HepG2 (cell line): Measurements from ENCODE around the gene SNX2. TPM values are rescaled to one million over a fixed set of nuclear protein-coding genes. Genes with fewer than 3 reads are reported as not detected.

Experiments
- ATAC-seq: fragments of 200-7000 bp; cut with Tn5 transposase; 3 replicates; pipeline ENCODE4 v1.9.1; 2020; ENCODE audit warnings: mild to moderate bottlenecking, moderate library complexity
- BruUV-seq: library from RNA; stranded (reverse); fragments of 400-500 nt; replicated peaks from 2 replicates; lab custom pipeline; 2021; lab: Mats Ljungman, UMichigan
- CTCF ChIA-PET: fragments of 300-600 bp; formaldehyde crosslinking; extraction: SDS; loops from one replicate; lab custom pipeline; 2021; ENCODE audit warnings: low total read pairs, inconsistent platforms, low intra/inter-chr PET ratio; lab: Yijun Ruan, JAX
- POLR2A ChIA-PET: fragments of 350-600 bp; sonication (Branson Sonifier 250); formaldehyde crosslinking; loops from one replicate; lab custom pipeline; 2020; ENCODE audit warnings: antibody characterized with exemption, inconsistent platforms; lab: Yijun Ruan, JAX
- DNase-seq: peaks from one replicate; pipeline ENCODE4 v3.0.0-alpha.2; 2015; ENCODE audit warnings: low spot score
- FAIRE-seq: peaks from 3 replicates; lab custom pipeline; 2011; peaks lifted over from hg19 to GRCh38; lab: Jason Lieb, UNC
- H2AFZ ChIP-seq: one replicate; pipeline ENCODE4 v1.6.1; 2011; ENCODE audit warnings: low read length, inconsistent platforms
- H3K27ac ChIP-seq: fragments of 300-600 bp; 3 replicates; pipeline ENCODE4 v1.8.0; 2011; ENCODE audit warnings: mixed run types, mild to moderate bottlenecking, mixed read lengths, low read length, inconsistent platforms; ENCODE audit not compliant: insufficient read depth; ENCODE audit errors: extremely low read length
- H3K27me3 ChIP-seq, 2 experiments: fragments of 200-600 bp in 1 of 2; 2 replicates in 1 of 2; 3 replicates in 1 of 2; pipeline versions ENCODE4 v1.6.0 to v1.8.0; 2011; ENCODE audit warnings: low read length in 2 of 2, mild to moderate bottlenecking in 2 of 2, moderate library complexity in 2 of 2, inconsistent platforms in 1 of 2; ENCODE audit not compliant: insufficient read depth in 2 of 2, control insufficient read depth in 1 of 2
- H3K36me3 ChIP-seq, 2 experiments: fragments of 200-600 bp in 1 of 2; replicated peaks in 1 of 2; 2 replicates in 1 of 2; 3 replicates in 1 of 2; pipeline versions ENCODE4 v1.5.1 to v1.8.0; 2011; ENCODE audit warnings: low read length in 2 of 2, inconsistent platforms in 1 of 2; ENCODE audit not compliant: insufficient read depth in 2 of 2, control insufficient read depth in 1 of 2
- H3K4me1 ChIP-seq: 2 replicates; pipeline ENCODE4 v1.5.1; 2012; ENCODE audit warnings: low read length, inconsistent platforms; ENCODE audit not compliant: insufficient read depth
- H3K4me2 ChIP-seq: 2 replicates; pipeline ENCODE4 v1.6.0; 2011; ENCODE audit warnings: low read depth, low read length, inconsistent platforms
- H3K4me3 ChIP-seq, 3 experiments: fragments of 200-600 bp in 1 of 3; sonication (generic), shearing (Covaris generic) in 1 of 3; replicated peaks in 1 of 3; 2 replicates each; pipeline ENCODE4 v1.5.1; 2011 to 2016; ENCODE audit warnings: low read length in 3 of 3, inconsistent platforms in 2 of 3, low read depth in 2 of 3, mild to moderate bottlenecking in 2 of 3, control low read depth in 1 of 3, mixed read lengths in 1 of 3; ENCODE audit not compliant: insufficient read depth in 1 of 3
- H3K79me2 ChIP-seq: one replicate; pipeline ENCODE4 v1.6.1; 2011; ENCODE audit warnings: low read length, inconsistent platforms; ENCODE audit not compliant: insufficient read depth
- H3K9ac ChIP-seq: 2 replicates; pipeline ENCODE4 v1.6.0; 2011; ENCODE audit warnings: mild to moderate bottlenecking, low read depth, low read length, inconsistent platforms; ENCODE audit not compliant: insufficient read depth
- H3K9me3 ChIP-seq: 2 replicates; pipeline ENCODE4 v1.5.1; 2012; ENCODE audit warnings: mild to moderate bottlenecking, low read length
- H4K20me1 ChIP-seq: 2 replicates; pipeline ENCODE4 v1.6.0; 2011; ENCODE audit warnings: inconsistent platforms, mild to moderate bottlenecking, low read length, moderate library complexity; ENCODE audit not compliant: insufficient read depth
- CENPBD1 ChIP-seq: sonication (generic); formaldehyde crosslinking; IDR thresholded peaks from 2 replicates; pipeline ENCODE4 v1.8.0; 2022; ENCODE audit warnings: missing genetic modification reagents, low read depth, mild to moderate bottlenecking, borderline replicate concordance
- CREBL2 ChIP-seq: sonication (generic); formaldehyde crosslinking; IDR thresholded peaks from 2 replicates; pipeline ENCODE4 v1.8.1; 2023; ENCODE audit warnings: missing genetic modification reagents, mild to moderate bottlenecking, borderline replicate concordance
- DMAP1 ChIP-seq: IDR thresholded peaks from 2 replicates; pipeline ENCODE4 v1.6.1; 2016
- FOXJ3 ChIP-seq: sonication (generic); formaldehyde crosslinking; IDR thresholded peaks from 2 replicates; pipeline ENCODE4 v1.4.0; 2020; ENCODE audit warnings: missing genetic modification reagents, mild to moderate bottlenecking, borderline replicate concordance
- KDM6A ChIP-seq: IDR thresholded peaks from 2 replicates; pipeline ENCODE4 v1.6.1; 2016; ENCODE audit warnings: low read depth
- MAX ChIP-seq: IDR thresholded peaks from 2 replicates; pipeline ENCODE4 v1.6.1; 2012; ENCODE audit warnings: inconsistent platforms
- MBNL3 ChIP-seq: fragments of 250-450 bp; sonication (Bioruptor Pico); conservative IDR thresholded peaks from 2 replicates; pipeline ENCODE4 v1.8.0; 2022; ENCODE audit warnings: mild to moderate bottlenecking, inconsistent platforms
- NFYB ChIP-seq: sonication (generic); formaldehyde crosslinking; IDR thresholded peaks from 2 replicates; pipeline ENCODE4 v1.4.0; 2020; ENCODE audit warnings: missing genetic modification reagents
- NR2F6 ChIP-seq, 2 experiments: IDR thresholded peaks; 2 replicates each; pipeline ENCODE4 v1.6.1; 2016; ENCODE audit warnings: antibody characterized with exemption in 1 of 2, mild to moderate bottlenecking in 1 of 2
- RFXAP ChIP-seq: sonication (generic); formaldehyde crosslinking; IDR thresholded peaks from 2 replicates; pipeline ENCODE4 v1.4.0; 2020; ENCODE audit warnings: missing genetic modification reagents, borderline replicate concordance
- SIX4 ChIP-seq: sonication (generic); formaldehyde crosslinking; IDR thresholded peaks from 2 replicates; pipeline ENCODE4 v1.4.0; 2020; ENCODE audit warnings: missing genetic modification reagents
- STAT6 ChIP-seq: sonication (generic); formaldehyde crosslinking; IDR thresholded peaks from 2 replicates; pipeline ENCODE4 v1.4.0; 2020; ENCODE audit warnings: missing genetic modification reagents, mild to moderate bottlenecking, borderline replicate concordance
- ZBTB3 ChIP-seq: sonication (generic); formaldehyde crosslinking; IDR thresholded peaks from 2 replicates; pipeline ENCODE4 v1.4.0; 2020; ENCODE audit warnings: low read depth, mild to moderate bottlenecking, moderate library complexity, missing genetic modification reagents, borderline replicate concordance
- ZBTB7B ChIP-seq: sonication (generic); formaldehyde crosslinking; IDR thresholded peaks from 2 replicates; pipeline ENCODE4 v1.4.0; 2020; ENCODE audit warnings: missing genetic modification reagents
- ZFP37 ChIP-seq: sonication (generic); formaldehyde crosslinking; IDR thresholded peaks from 2 replicates; pipeline ENCODE4 v1.4.0; 2020; ENCODE audit warnings: missing genetic modification reagents, borderline replicate concordance
- ZNF562 ChIP-seq: sonication (generic); formaldehyde crosslinking; IDR thresholded peaks from 2 replicates; pipeline ENCODE4 v1.8.0; 2022; ENCODE audit warnings: missing genetic modification reagents, borderline replicate concordance
- WGBS: methylation state at CpG from one replicate; pipeline ENCODE4 v1.1.6; 2017; ENCODE audit warnings: low lambda C conversion rate; 5-methylcytosine and 5-hydroxymethylcytosine counted together
- in situ Hi-C: cut with HindIII; loops from 2 replicates; pipeline ENCODE4 v1.10.0; 2017; ENCODE audit warnings: low pct_unique_long_range_greater_than_20kb; ENCODE audit not compliant: extremely low pct_ligation_motif_present
- intact Hi-C: fragments of 100-400 bp; cut with micrococcal nuclease; formaldehyde crosslinking; loops from one replicate; pipeline ENCODE4 v1.10.0; 2022; ENCODE audit not compliant: unreplicated experiment
- polyA plus RNA-seq, 8 experiments: library from polyadenylated mRNA; depleted of rRNA in 3 of 8; stranded (reverse) in 7 of 8; unstranded in 1 of 8; fragments of >200 nt; fragmentation: Illumina TruSeq in 4 of 8; extraction: Trizol in 4 of 8; gene quantifications; 2 replicates each; pipeline versions ENCODE4 v1.2.1 to v1.2.3, GENCODE V29; 2011 to 2016; ENCODE audit warnings: low read depth in 4 of 8, missing spikeins in 1 of 8, mixed read lengths in 1 of 8; ENCODE audit not compliant: insufficient read depth in 1 of 8
- total RNA-seq, 5 experiments: library from RNA; depleted of rRNA; stranded (reverse); fragments of >200 nt; fragmentation: Illumina TruSeq; extraction: Trizol; gene quantifications; 2 replicates each; pipeline ENCODE4 v1.2.3, GENCODE V29; 2016; ENCODE audit warnings: low read depth in 1 of 5

SNX2 gene
- total and polyA plus RNA-seq, 2 of the 13 experiments (the other 11 are each of a cell fraction or from before 2014, with no cell fraction given) = 26.4 to 78.8 TPM

- Histone ChIP-seq H3K27ac (no peak overlapping the region), H3K79me2 (no peaks in the 10 kb centered on the region), H3K4me2 (no peak overlapping the region), H3K4me1 (no peaks in the 10 kb centered on the region), H3K36me3 (no peaks in the 10 kb centered on the region), H4K20me1 (no peaks in the 10 kb centered on the region), H2AFZ (no peak overlapping the region), H3K27me3 (no peaks in the 10 kb centered on the region), H3K4me3 (no peak overlapping the region), H3K9me3 (no peaks in the 10 kb centered on the region), H3K9ac (no peak overlapping the region)
- no TSS peak for BruUV-seq
- intact Hi-C loops = no loop called here
- ChIA-PET CTCF (no interaction called here), POLR2A (no interaction called here)
- ATAC-seq = no peak
- TF ChIP-seq ZFP37 (CRISPR knock-in tag) = no peak
- TF ChIP-seq RFXAP (CRISPR knock-in tag) = no peak
- TF ChIP-seq CREBL2 (CRISPR knock-in tag) = no peak
- TF ChIP-seq MBNL3 (CRISPR knock-in tag) = no peak
- no peak for TF ChIP-seq CENPBD1 (CRISPR knock-in tag)
- no peak for TF ChIP-seq FOXJ3 (CRISPR knock-in tag)
- no peak for TF ChIP-seq NR2F6 (IDR thresholded peaks at IDR 0.05)
- no peak for TF ChIP-seq NR2F6 (CRISPR knock-in tag; IDR thresholded peaks at IDR 0.05)
- no peak for TF ChIP-seq STAT6 (CRISPR knock-in tag)
- TF ChIP-seq ZBTB7B = no peak
- no peak for TF ChIP-seq MAX
- TF ChIP-seq ZBTB3 (CRISPR knock-in tag) = no peak
- TF ChIP-seq DMAP1 (CRISPR knock-in tag) = no peak
- no peak for TF ChIP-seq ZNF562
- no peak for TF ChIP-seq KDM6A (CRISPR knock-in tag)
- TF ChIP-seq SIX4 (CRISPR knock-in tag) = no peak
- no peak for TF ChIP-seq NFYB (CRISPR knock-in tag)
- no peak for DNase-seq
- no peak for FAIRE-seq
- 50% methylated on average over 4 of the region's 4 CpGs for WGBS
- in situ Hi-C loops = no loop called here
These were observed 47.8 kb upstream of the SNX2 start for GRCh38 chr5:122727112-122727541.
